ENCODE results near the gene ADCY2. TPM values are rescaled to one million over a fixed set of nuclear protein-coding genes. Genes with fewer than 3 reads are reported as not detected.

The ADCY2 gene
- total and polyA plus RNA-seq, 9 of the 15 experiments (the other 6 are each of a cell fraction or from before 2014, with no cell fraction given) = 0.01 to 0.15 (median 0.03) TPM; not detected in 5

GRCh38 chr5:7348168-7348854, 47.6 kb upstream of the ADCY2 start (continued):
- TF ChIP-seq ZBTB49 (CRISPR knock-in tag; IDR thresholded peaks at IDR 0.05; ENCODE audit: borderline replicate concordance) (no peak), ZBED1 (IDR thresholded peaks at IDR 0.05) (no peak), FUS (optimal IDR thresholded peaks at IDR 0.05; ENCODE audit: low read depth, low read length) (no peak)

DNA sequence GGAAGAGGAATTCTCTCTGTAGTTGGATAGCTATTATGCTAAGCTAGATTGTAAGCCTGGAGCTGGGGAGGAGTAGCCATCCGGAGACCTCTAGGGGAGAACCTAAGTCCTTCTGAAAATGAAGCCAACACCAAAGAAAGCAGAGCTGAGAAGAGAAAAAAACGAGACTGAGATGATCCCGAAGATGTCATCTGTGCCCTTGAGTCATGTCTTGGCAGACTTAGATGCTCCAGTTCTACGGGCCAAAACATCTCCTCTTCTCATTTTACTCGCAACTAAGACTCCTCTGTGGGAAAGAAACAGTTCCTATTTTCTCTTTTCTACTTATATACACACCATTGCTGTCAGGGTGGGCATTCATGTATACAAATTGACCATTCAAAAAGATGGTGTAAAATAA, 34.3 kb upstream of the ADCY2 start:
- Histone ChIP-seq H3K4me1 (replicated peaks in 1 of 2; ENCODE audit: control insufficient read depth in 2 of 2, insufficient read depth in 2 of 2, low read length in 2 of 2) (no peaks in the 10 kb centered on the region), H3K9me3 (replicated peaks; ENCODE audit: control insufficient read depth, insufficient read depth, low read depth, low read length) (no peaks in the 10 kb centered on the region), H3K27me3 (ENCODE audit: control insufficient read depth in 2 of 2, insufficient read depth in 2 of 2, low read length in 2 of 2) (no peaks in the 10 kb centered on the region; a peak in 1 of 5 replicates), H3K9ac (ENCODE audit: insufficient read depth in 1 of 2, low read depth in 2 of 2, low read length in 2 of 2) (no peak overlapping the region), H3K79me2 (ENCODE audit: control insufficient read depth, insufficient read depth, low read length) (no peaks in the 10 kb centered on the region), H3K4me2 (ENCODE audit: insufficient read depth, low read length) (no peak overlapping the region), H3K9me1 (ENCODE audit: control insufficient read depth, insufficient read depth, low read length) (no peaks in the 10 kb centered on the region), H3K36me3 (ENCODE audit: control insufficient read depth, insufficient read depth, low read length) (no peaks in the 10 kb centered on the region), H2AFZ (ENCODE audit: low read depth, low read length) (no peak overlapping the region), H3K27ac (ENCODE audit: extremely low read depth, low read depth, low read length) (no peak overlapping the region), H4K20me1 (replicated peaks; ENCODE audit: control insufficient read depth, insufficient read depth, low read length) (no peaks in the 10 kb centered on the region), H3K4me3 (no peak overlapping the region)
- FAIRE-seq (no peak), ATAC-seq (no peak), DNase-seq (ENCODE audit: extremely low read depth in 1 of 4, low spot score in 3 of 4) (no peak)
- CTCF ChIA-PET (ENCODE audit: low intra/inter-chr PET ratio) = no interaction called here
- POLR2A ChIA-PET = no interaction called here
- no TSS peak for BruUV-seq (replicated peaks)
- in situ Hi-C loops (cut with MboI) (no loop called here), intact Hi-C loops (cut with micrococcal nuclease) (no loop called here)
- no peak for TF ChIP-seq ZNF436 (CRISPR knock-in tag; IDR thresholded peaks at IDR 0.05)
- TF ChIP-seq POLR2H (tag; IDR thresholded peaks at IDR 0.05; ENCODE audit: low read depth) = no peak
- no peak for TF ChIP-seq PTBP1 (IDR thresholded peaks at IDR 0.05; ENCODE audit: low read depth, low read length)
- TF ChIP-seq RBM22 (IDR thresholded peaks at IDR 0.05; ENCODE audit: low read depth, low read length, poor library complexity, severe bottlenecking) = no peak
- no peak for TF ChIP-seq ZNF143 (CRISPR knock-in tag; IDR thresholded peaks at IDR 0.05)
- no peak for TF ChIP-seq ID3 (CRISPR knock-in tag; IDR thresholded peaks at IDR 0.05)
- no peak for TF ChIP-seq ID3 (tag; IDR thresholded peaks at IDR 0.05)
- TF ChIP-seq BRD9 (IDR thresholded peaks at IDR 0.05; ENCODE audit: low read depth, partially characterized antibody) = no peak
- TF ChIP-seq SIX5 (IDR thresholded peaks at IDR 0.05; ENCODE audit: borderline replicate concordance in 1 of 2, insufficient read depth in 1 of 2, low read depth in 1 of 2, low read length in 2 of 2) = no peak
- TF ChIP-seq ATF7 (IDR thresholded peaks at IDR 0.05) = no peak
- TF ChIP-seq, protein P1, sequence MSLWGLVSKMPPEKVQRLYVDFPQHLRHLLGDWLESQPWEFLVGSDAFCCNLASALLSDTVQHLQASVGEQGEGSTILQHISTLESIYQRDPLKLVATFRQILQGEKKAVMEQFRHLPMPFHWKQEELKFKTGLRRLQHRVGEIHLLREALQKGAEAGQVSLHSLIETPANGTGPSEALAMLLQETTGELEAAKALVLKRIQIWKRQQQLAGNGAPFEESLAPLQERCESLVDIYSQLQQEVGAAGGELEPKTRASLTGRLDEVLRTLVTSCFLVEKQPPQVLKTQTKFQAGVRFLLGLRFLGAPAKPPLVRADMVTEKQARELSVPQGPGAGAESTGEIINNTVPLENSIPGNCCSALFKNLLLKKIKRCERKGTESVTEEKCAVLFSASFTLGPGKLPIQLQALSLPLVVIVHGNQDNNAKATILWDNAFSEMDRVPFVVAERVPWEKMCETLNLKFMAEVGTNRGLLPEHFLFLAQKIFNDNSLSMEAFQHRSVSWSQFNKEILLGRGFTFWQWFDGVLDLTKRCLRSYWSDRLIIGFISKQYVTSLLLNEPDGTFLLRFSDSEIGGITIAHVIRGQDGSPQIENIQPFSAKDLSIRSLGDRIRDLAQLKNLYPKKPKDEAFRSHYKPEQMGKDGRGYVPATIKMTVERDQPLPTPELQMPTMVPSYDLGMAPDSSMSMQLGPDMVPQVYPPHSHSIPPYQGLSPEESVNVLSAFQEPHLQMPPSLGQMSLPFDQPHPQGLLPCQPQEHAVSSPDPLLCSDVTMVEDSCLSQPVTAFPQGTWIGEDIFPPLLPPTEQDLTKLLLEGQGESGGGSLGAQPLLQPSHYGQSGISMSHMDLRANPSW (CRISPR knock-in tag; IDR thresholded peaks at IDR 0.05) = no peak
- TF ChIP-seq ETV5 (CRISPR knock-in tag; IDR thresholded peaks at IDR 0.05; ENCODE audit: low read depth) = no peak
- no peak for TF ChIP-seq TCF7L2 (IDR thresholded peaks at IDR 0.05; ENCODE audit: low read depth, low read length)
- no peak for TF ChIP-seq BMI1 (IDR thresholded peaks at IDR 0.05; ENCODE audit: low read length)
- WGBS (ENCODE audit: insufficient coverage, low coverage, missing lambda C conversion rate) = 0% methylated on average over 5 of the region's 5 CpGs

All from K562 (cell line).